ENCODE results near the gene ADCY4. TPM values are rescaled to one million over a fixed set of nuclear protein-coding genes. Genes with fewer than 3 reads are reported as not detected.
A peak's percentile ranks its signal among the peaks of the same experiment; 100 is the strongest.

ADCY4 gene
- total and polyA plus RNA-seq, 2 of the 13 experiments (the other 11 are each of a cell fraction or from before 2014, with no cell fraction given), result 0.03 TPM; not detected in 1

DNA sequence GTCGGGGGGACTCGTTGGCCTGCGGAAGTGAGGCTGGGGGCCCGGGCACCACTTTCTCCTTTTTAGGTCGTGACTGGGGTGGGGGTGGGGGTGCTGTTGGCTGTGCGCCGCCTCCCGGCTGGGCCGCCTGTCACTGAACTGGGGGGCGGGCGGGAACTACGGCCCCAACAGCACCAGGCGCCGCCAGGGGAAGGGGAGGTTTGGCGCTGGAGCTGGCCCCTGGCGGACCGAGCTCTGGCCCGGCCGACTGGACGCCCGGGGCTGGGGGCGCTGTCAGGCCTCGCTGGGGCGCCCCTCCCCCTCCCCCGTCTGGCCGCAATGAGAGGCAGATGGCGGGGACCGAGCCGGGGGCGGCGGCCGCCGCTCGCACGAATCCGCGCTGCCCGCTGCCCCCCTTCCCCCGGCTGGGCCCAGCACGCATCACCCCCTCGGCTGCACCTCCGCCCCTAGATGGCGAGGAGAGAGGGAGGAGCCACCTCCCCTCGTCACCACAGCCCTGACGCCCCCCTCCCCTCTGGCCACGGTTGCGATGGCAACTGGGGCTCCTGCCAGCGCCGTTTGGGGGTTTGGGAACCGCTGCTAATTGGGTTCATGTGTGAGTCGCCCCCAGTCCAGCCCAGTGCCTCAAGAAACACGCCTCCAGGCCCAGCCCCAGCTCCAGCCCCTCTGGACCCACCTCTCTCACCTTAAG is 33.8 kb upstream of the ADCY4 start (continued):
- TF ChIP-seq MTERF4 (CRISPR knock-in tag; IDR thresholded peaks at IDR 0.05) (0 out of 2 replicates have a peak, but pooled peaks have one; percentile 34), SMARCC2 (IDR thresholded peaks at IDR 0.05) (no peak), ZNF768 (CRISPR knock-in tag; IDR thresholded peaks at IDR 0.05) (peak; percentile 54; the same call in 1 of the 2 replicates), ARID2 (CRISPR knock-in tag; IDR thresholded peaks at IDR 0.05; ENCODE audit: borderline replicate concordance) (no peak), NFE2L2 (IDR thresholded peaks at IDR 0.05; ENCODE audit: low read length) (no peak), GLI4 (CRISPR knock-in tag; IDR thresholded peaks at IDR 0.05; ENCODE audit: borderline replicate concordance) (no peak), ZSCAN31 (CRISPR knock-in tag; IDR thresholded peaks at IDR 0.05; ENCODE audit: low read depth) (0 out of 2 replicates have a peak, but pooled peaks have one; percentile 27), SP4 (CRISPR knock-in tag; IDR thresholded peaks at IDR 0.05) (0 out of 2 replicates have a peak, but pooled peaks have one; percentile 42), ZNF678 (CRISPR knock-in tag; IDR thresholded peaks at IDR 0.05) (0 out of 2 replicates have a peak, but pooled peaks have one; percentile 60), BCL6 (CRISPR knock-in tag; IDR thresholded peaks at IDR 0.05) (no peak), MYC (CRISPR knock-in tag; IDR thresholded peaks at IDR 0.05; ENCODE audit: borderline replicate concordance) (peak; percentile 36; the same call in 1 of the 2 replicates), DNMT1 (CRISPR knock-in tag; IDR thresholded peaks at IDR 0.05) (peak; percentile 76; the same call in 1 of the 2 replicates), U2AF2 (IDR thresholded peaks at IDR 0.05; ENCODE audit: low read depth, low read length) (no peak), ZNF343 (CRISPR knock-in tag; IDR thresholded peaks at IDR 0.05) (0 out of 2 replicates have a peak, but pooled peaks have one; percentile 50), KDM5B (CRISPR knock-in tag; IDR thresholded peaks at IDR 0.05; ENCODE audit: borderline replicate concordance) (0 out of 2 replicates have a peak, but pooled peaks have one; percentile 24), FOXA1 (IDR thresholded peaks at IDR 0.05) (no peak), FOXA1 (CRISPR knock-in tag; IDR thresholded peaks at IDR 0.05) (no peak), EEA1 (CRISPR knock-in tag; IDR thresholded peaks at IDR 0.05; ENCODE audit: borderline replicate concordance) (0 out of 2 replicates have a peak, but pooled peaks have one; percentile 46), ZNF292 (CRISPR knock-in tag; IDR thresholded peaks at IDR 0.05; ENCODE audit: borderline replicate concordance, low read depth) (0 out of 2 replicates have a peak, but pooled peaks have one; percentile 2), WIZ (CRISPR knock-in tag; IDR thresholded peaks at IDR 0.05) (0 out of 2 replicates have a peak, but pooled peaks have one; percentile 16), EED (CRISPR knock-in tag; IDR thresholded peaks at IDR 0.05) (0 out of 2 replicates have a peak, but pooled peaks have one; percentile 28)
- TF ChIP-seq, protein P1, sequence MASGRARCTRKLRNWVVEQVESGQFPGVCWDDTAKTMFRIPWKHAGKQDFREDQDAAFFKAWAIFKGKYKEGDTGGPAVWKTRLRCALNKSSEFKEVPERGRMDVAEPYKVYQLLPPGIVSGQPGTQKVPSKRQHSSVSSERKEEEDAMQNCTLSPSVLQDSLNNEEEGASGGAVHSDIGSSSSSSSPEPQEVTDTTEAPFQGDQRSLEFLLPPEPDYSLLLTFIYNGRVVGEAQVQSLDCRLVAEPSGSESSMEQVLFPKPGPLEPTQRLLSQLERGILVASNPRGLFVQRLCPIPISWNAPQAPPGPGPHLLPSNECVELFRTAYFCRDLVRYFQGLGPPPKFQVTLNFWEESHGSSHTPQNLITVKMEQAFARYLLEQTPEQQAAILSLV (CRISPR knock-in tag; IDR thresholded peaks at IDR 0.05; ENCODE audit: borderline replicate concordance), result peak; percentile 56; the same call in 1 of the 2 replicates
- TF ChIP-seq, protein P2, sequence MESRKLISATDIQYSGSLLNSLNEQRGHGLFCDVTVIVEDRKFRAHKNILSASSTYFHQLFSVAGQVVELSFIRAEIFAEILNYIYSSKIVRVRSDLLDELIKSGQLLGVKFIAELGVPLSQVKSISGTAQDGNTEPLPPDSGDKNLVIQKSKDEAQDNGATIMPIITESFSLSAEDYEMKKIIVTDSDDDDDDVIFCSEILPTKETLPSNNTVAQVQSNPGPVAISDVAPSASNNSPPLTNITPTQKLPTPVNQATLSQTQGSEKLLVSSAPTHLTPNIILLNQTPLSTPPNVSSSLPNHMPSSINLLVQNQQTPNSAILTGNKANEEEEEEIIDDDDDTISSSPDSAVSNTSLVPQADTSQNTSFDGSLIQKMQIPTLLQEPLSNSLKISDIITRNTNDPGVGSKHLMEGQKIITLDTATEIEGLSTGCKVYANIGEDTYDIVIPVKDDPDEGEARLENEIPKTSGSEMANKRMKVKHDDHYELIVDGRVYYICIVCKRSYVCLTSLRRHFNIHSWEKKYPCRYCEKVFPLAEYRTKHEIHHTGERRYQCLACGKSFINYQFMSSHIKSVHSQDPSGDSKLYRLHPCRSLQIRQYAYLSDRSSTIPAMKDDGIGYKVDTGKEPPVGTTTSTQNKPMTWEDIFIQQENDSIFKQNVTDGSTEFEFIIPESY (CRISPR knock-in tag; IDR thresholded peaks at IDR 0.05), result peak; percentile 45; the same call in 1 of the 2 replicates

All from HepG2 (cell line).